ENCODE results near the gene TMEM141. TPM values are rescaled to one million over a fixed set of nuclear protein-coding genes. Genes with fewer than 3 reads are reported as not detected.

TMEM141 gene
- total and polyA plus RNA-seq, 2 of the 8 experiments (the other 6 are each of a cell fraction or from before 2014, with no cell fraction given), result 51.1 to 137 TPM

- TF ChIP-seq USF2 (IDR thresholded peaks at IDR 0.05; ENCODE audit: low read length) (no peak), ATF3 (IDR thresholded peaks at IDR 0.05; ENCODE audit: insufficient read depth, low read depth, low read length) (no peak)
Observed at GRCh38 chr9:136776947-136777346, 14.2 kb upstream of the TMEM141 start (continued).

Data from H1 (cell line).